HG03460 (cell line): ENCODE measurements around the gene F13B.
"Not testable (repeated sequence)": the region's sequence is repeated elsewhere in the genome, so short reads cannot be mapped to it uniquely, and the experiment has no call there.

Experiments
- ATAC-seq: cut with Tn5 transposase; IDR thresholded peaks from one replicate; pipeline ENCODE4 v1.9.1; 2021; ENCODE audit not compliant: unreplicated experiment

The F13B gene

DNA sequence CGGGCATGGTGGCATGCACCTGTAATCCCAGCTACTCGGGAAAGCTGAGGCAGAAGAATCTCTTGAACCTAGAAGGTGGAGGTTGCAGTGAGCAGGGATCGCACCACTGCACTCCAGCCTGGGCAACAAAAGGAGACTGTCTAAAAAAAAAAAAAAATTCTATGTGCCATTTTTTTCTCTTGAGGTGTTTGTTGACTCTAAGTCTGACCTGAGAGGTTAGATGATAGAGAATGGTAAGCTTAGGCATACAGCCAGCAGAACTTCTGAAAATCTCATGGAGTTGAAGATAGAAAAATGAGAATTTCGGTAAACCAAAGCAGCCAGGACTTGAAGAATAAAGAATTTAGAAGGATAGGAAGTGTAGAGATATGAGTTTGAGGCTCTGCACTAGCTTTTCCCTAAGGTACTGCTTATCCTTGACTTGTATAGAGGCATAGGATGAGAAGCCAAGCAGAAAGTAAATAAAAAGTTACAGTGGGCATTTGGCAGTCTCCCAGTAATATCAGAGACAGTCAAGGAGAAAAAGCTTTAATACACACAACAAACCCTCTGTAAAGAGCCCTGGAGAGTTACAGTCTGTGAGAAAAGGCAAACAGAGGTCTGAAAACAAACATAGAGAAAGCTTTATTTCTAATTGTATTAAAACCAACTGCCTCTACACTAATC, 24.3 kb downstream of the F13B start:
- no peak for ATAC-seq

DNA sequence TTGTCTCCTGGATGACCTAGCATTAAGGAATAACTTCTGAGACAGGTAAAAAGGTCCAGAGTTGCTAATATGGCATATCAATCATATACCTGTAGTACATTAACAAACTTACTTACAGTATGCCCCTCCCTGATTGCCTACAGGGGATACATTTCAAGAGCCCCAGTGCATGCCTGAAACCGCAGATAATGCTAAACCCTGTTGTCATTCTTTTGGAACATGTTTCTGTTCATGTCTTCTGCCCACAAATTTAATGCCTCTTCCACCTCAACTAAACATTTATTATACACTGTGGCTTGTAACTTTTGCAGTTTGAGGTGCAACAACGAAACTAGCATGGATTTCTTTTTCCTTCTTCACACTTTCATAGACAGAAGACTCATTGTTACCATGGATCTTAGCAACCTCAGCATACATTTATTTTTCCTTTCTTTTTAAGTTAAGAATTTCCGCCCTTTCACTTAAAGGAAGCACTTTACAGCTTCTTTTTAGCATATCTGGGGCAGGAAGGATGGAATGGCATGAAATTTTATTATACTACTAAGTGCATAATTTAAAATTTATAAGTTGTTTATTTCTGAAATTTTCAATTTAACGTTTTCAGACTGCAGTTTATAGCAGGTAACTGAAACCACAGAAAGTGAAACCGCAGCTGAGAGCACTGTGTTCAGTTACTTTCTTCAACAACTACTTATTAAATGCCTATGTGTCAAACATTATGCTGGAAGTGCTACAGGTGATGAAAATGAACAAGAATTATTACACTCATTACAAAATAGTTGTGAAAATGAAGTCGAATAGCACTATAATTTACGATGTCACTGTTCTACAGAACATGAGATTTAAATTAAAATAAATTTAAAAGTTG, 25.3 kb downstream of the F13B start:
- ATAC-seq, result no peak

GRCh38 chr1:197036861-197037260, 30.2 kb downstream of the F13B start:
- ATAC-seq, result no peak

- ATAC-seq, result not testable (repeated sequence)
These were observed 32.3 kb downstream of the F13B start for GRCh38 chr1:197034631-197035339.

DNA sequence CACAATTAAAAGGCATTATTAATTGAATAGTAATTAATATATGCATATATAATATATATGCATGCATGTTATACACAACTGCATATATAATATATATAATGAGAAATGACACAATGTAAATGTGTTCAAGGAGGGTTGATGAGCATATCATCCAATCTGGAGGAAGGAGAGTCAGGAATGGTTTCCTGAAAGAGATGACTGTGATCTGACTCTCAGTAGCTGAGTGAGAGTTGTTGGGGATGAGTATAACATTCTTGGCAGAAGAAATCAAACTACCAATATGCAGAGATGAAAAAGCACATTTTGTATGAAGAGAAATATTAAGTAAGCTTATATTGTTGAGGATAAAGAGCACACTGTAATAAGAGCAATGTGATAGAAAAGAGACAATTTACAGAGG, 37.3 kb downstream of the F13B start:
- ATAC-seq, result no peak

GRCh38 chr1:197027359-197027758, 39.7 kb downstream of the F13B start:
- ATAC-seq, result no peak

- no peak for ATAC-seq
These were observed 42.6 kb downstream of the F13B start for GRCh38 chr1:197024460-197024859.

DNA sequence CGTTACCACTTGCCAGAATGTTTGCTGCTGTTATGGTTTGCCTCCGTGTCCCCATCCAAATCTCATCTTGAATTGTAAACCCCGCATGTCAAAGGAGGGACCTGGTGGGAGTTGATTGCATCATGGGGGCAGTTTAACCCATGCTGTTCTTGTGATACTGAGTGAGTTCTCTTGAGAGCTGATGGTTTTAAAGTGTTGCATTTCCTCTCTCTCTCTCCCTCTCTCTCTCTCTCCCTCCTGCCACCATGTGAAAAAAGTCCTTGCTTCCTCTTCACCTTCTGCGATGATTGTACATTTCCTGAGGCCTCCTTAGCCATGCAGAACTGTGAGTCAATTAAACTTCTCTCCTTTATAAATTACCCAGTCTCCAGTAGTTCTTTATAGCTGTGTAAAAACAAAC, 45.3 kb downstream of the F13B start:
- no peak for ATAC-seq

- ATAC-seq, result no peak
These were observed 49.4 kb downstream of the F13B start for GRCh38 chr1:197017558-197018146.

DNA sequence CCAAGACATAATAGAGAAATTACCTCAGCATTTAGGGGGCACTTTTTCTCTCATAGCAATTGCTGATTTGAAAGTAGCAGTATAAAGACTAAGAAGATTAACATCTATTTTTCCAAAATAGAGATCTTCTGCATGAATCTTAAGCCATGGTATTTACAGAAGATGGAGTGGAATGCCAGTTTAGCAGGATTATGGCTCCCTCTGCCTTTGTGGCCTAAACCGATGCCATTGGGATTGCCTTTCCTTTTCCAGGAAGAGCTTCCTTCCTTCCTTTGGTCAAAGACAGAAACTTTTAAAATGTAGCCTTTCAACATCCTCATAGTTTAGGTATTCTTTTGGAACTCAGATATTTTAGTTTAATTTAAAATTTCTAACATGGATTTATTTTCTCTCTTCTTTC, 50.3 kb downstream of the F13B start:
- no peak for ATAC-seq

DNA sequence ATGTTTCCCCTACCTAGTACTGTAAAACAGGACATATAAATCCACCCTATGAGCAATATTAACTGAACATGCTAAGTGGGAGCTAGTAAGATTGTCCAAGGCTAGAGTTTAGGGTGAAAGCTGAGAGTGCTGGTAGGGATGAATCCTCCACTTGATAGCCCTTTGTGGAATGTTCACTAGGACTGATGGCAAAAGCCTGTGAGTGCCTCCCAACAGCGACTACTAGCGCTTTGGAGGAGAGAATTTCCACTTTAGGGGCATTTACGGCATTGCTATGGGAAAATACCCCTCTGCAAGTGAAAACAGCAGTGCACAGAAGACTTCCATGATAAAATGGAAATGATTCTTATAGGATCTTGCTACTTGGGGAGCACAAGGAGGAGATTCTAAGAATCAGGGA, 53.8 kb downstream of the F13B start:
- ATAC-seq, result no peak

- ATAC-seq, result no peak
These were observed 55.4 kb downstream of the F13B start for GRCh38 chr1:197011614-197012013.

DNA sequence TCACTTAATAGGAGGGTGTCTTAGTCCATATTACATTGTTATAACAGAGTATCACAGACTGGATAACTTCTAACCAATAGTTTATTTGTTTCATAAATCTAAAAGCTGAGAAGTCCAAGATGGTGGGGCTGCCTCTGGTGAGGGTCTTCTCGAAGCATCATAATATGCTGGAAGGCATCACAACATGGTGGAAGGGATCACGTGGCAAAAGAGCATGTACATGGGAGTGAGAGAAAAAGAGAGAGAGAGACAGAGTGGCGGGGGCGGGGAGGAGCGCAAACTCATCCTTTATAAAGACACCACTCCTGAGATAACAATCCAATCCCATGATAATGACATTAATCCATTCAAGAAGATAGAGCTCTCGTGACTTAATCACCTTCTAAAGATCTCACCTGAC, 58.2 kb downstream of the F13B start:
- no peak for ATAC-seq

- no peak for ATAC-seq
These were observed 63.9 kb downstream of the F13B start for GRCh38 chr1:197003132-197003531.

DNA sequence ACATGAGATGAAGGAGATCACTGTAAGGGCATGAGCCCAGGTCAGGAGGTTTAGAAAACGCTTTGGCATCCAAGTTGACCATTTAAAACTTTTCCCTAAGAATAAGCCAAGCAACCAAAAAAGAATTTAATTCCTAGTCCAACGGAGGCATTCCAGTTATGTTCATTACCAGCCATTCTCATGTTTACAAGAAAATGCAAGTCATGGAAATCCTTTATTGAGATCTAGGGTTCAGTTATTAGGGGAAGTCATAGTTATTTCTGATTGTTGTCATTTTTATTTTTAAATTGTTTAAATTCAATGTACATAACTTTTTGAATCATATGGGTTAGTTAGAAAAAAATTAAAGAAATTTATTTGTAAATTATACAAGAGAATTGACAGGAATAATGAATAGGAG, 65.2 kb downstream of the F13B start:
- ATAC-seq, result no peak

GRCh38 chr1:196997423-196997822, 69.6 kb downstream of the F13B start:
- ATAC-seq, result no peak

- ATAC-seq, result no peak
These were observed 73.1 kb downstream of the F13B start for GRCh38 chr1:196993916-196994315.

DNA sequence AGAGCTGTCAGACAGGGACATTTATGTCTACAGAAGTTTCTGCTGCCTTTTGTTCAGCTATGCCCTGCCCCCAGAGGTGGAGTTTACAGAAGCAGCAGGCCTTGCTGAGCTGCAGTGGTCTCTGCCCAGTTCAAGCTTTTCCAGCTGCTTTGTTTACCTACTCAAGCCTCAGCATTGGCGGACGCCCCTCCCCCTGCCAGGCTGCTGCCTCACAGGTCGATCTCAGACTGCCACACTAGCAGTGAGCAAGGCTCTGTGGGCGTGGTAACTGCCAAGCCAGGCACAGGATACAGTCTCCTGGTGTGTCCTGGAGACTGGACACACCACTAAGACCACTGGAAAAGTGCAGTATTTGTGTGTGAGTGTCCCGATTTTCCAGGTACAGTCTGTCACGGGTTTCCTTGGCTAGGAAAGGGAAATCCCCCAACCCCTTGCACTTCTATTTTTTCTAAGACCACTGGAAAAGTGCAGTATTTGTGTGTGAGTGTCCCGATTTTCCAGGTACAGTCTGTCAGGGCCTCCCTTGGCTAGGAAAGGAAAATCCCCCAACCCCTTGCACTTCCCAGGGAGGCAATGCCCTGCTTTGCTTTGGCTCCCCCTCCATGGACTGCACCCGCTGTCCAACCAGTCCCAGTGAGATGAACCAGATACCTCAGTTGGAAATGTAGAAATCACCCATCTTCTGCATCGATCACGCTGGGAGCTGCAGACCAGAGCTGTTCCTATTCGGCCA, 75.0 kb downstream of the F13B start:
- ATAC-seq, result not testable (repeated sequence)
